Endometrial microvascular endothelial cells (primary cell): ENCODE data around the gene LAMTOR2. TPM values are rescaled to one million over a fixed set of nuclear protein-coding genes. Genes with fewer than 3 reads are reported as not detected.
"Not testable (repeated sequence)": the region's sequence is repeated elsewhere in the genome, so short reads cannot be mapped to it uniquely, and the experiment has no call there.

Source experiments
- in situ Hi-C: cut with HindIII; loops from 2 replicates; pipeline ENCODE4 v1.10.0; 2017; ENCODE audit warnings: low sequenced_read_pairs, low pct_unique_long_range_greater_than_20kb; ENCODE audit errors: inconsistent ontology term
- total RNA-seq: library from RNA; depleted of rRNA; stranded (reverse); fragments of >200 nt; gene quantifications from one replicate; pipeline ENCODE4 v1.2.3, GENCODE V29; 2015; ENCODE audit errors: inconsistent ontology term

Gene LAMTOR2
- total RNA-seq, 1 donor from 2014 or later: 67.5 TPM

DNA sequence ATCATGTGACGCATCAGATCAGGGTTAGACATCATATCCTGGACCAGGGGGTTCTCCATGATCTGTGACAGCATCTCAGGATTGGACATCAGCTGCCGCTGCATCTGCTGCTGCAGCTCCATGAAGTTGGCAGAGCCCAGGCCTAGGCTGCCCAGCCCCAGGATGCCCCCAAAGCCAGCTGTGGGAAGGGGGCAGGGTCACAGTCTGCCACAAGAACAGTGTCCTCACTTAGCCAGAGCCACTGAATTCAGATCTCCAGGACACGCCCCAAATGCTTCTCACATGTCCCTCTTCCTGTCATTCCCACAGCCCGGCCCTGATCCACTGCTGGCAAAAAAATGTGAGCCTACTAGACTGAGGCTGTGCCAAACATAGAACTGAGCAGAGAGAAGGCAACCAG lies 4.2 kb upstream of the LAMTOR2 start:
- in situ Hi-C loops: no loop called here

DNA sequence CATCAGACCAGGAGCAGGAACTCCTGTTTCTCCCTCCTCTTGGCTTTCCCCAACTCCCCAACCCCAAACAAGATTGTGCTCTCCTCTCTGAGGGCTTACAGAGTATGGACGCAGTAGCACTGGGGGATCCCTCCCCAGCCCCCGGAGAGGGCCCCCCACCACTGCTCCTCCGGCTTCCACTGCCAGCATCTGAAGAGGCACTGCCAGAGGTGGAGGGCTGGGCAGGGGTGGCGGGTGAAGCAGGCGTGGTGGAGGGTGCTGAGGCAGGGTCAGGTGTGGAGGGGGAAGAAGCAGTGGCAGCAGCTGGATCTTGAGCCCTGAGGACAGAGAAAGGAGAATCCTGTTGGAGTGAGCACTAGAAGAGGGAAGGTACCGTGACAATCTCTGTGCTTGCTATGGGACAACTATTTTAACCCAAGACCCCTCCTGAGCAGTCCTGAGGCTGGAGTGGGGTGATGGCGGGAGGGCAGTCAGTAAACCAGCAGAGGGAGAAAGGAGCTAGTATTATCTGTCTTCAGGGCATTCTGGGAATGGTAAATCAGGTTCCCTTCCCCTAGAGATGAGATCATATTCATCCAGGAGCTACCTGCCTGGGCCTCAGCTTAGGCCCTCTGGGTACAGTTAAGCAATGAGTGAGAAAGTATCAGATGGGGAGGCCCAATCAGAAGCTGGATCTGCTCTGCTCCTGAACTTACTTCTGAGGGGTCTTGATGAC lies 3.4 kb upstream of the LAMTOR2 start:
- in situ Hi-C loops: no loop called here

DNA sequence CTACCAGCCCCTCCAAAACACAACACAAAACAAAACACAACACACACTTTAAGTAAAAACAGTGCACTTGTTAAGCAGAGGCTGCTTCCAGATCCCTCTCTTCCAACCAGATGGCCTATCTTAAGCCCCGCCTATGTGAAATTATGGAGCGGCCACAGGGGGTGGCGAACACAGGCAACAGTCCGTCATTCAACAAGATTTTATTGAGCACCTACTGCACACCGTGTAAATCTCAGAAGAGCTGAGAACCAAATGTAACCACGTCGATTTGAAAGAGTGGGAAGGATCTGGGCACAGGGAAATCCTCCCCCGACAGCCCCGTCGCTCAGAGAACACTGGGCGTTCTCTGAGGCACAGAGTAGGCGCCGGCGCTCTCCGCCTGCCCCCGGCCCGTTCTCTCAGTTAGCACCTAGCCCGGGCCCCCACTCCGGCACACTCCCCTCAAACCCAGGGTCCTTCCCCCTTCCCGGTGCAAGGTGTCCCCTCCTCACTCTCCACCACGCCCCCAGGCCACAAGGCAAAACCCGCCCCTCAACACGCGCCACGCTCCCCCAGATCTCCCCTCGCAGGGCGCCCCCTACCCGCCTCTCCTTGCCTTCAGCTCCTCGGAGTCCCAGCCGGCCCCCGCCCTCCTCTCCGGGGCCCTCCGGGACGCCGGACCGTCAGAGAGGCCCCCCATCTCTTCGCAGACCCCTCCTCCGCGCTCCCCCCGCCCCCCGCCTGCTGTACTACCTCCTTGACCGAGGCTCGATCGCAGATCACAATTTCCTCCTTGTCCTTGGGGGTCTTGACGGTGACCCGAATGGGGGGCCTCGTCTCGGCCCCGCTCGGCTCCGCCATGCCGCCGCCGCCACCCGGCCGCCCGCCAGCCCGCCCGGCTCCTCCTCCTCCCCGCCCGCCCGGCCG lies 1.5 kb upstream of the LAMTOR2 start:
- in situ Hi-C loops: no loop called here

DNA sequence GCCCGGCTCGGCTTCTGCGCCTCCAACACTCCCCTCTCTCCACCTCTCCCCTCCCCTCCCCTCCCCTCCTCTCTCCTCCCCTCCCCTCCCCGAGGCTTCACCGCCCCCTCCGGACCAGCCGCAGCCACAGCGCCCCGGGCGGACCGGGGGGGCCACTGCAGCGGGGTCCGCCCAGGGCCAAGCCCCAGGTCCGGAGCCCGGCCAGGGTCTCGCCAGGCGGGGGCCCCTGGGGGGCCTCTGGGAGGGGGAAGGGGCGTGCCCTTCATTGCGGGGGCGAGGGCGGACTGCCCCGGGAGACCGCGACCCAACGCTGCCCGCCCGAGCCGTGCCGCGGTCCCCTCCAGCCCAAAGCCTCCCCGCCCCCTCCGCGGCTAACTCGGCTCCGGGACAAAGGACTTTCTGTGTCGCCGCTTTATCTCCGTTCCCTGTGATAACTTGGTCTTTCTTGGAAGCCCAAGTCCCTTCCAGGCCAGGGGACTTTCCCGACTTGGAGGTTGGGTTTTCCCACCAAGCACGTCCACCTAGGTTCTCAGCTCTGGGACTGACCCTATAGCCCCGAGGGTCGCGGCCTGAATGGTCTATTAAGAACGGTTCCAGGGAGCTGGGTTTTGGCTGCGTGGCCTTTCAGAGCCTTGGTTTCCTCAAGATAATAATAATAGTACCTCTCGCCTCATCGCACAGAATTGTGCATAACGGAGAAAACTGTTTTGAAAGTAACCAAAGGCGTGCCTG lies 648 bp upstream of the LAMTOR2 start, which contains the start of gene UBQLN4:
UBQLN4 (minus strand) TSS at position 31 of the 732 bp plus-strand sequence. CDS start 97 bp downstream, outside the sequence.
- in situ Hi-C loops: no loop called here

DNA sequence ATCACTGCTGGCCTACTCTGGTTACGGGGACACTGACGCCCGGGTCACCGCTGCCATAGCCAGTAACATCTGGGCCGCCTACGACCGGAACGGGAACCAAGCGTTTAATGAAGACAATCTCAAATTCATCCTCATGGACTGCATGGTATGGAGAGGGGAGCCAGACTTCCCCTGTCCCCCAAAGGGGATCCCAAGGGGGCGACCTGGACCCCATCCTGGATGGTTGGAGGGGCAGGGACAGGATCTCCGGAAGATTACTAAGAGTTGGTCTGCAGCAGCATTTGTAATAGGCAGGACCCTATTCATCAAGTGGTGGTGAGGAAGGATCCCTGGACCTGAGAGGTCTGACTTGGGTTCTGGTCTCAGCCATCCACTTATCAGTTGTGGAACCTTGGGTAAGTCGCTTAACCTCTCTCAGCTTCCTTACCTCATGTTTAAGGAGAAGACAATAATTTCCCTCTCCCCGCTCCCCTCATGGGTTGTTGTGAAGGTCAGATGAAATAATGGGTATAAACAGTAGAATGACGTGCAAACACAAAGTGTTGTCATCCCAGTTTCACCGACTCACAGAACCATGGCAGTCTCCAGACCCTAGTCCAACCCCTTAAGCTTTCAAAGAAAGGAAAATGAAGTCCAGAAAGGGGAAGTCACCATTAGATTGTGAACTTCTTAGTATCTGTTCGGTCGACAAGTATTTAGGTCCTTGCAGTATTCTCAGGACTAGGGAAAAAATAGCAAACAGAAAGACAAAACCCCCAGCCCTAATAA lies 883 bp downstream of the LAMTOR2 start:
- in situ Hi-C loops: no loop called here

DNA sequence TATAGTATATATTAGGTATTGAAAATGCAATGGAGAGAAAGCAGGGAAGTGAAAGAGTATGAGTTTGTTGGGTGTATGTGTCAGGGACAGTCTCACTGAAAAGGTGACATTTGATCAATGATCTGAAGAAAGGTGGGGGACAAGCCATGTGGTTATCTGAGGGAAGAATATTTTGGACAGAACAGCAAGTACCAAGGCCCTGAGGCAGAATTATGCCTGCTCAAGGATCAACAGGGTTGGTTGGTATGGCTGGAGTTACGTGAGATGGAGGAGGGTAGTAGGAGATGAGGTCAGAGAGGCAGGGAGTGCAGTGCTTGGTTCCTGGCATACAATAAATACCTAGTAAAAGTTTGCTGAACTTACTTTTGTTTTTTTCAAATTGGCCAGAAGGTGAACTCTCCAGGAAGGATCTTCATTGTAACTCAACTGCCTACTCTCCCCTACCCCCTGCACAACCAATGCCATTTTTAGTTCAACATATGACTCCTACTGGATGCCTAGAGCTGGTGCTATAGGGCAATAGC lies 1.8 kb downstream of the LAMTOR2 start:
- in situ Hi-C loops: no loop called here

DNA sequence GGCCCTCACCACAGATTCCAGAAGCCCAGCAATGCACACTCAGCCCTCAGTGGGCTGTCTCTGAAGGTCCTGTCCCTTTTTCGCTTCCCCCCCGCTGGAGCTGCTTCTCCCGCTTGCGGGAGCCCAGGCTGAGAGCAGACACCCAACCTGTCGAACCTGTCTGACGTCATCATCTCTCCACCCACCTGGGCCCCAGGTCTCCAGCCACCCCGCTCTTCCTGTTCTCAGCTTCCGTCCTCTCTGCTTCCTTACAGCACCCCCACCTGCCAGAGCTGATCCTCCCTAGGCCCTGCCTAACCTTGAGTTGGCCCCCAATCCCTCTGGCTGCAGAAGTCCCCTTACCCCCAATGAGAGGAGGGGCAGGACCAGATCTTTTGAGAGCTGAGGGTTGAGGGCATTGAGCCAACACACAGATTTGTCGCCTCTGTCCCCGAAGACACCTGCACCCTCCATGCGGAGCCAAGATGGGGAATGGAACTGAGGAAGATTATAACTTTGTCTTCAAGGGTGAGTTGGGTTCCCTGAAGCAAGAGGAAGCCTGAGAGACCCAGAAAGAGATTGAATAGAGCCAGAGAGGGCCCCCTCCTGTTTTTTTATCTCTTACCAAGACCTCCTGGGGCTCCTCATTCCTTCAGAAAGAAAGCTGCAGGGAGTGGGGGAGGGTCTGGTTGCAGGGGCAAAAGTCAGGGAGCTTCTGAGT lies 6.5 kb downstream of the LAMTOR2 start, which contains the start of gene RAB25:
RAB25 (plus strand) TSS at position 224 of the 700 bp plus-strand sequence; CDS start at position 465, 241 bp downstream.
- in situ Hi-C loops: no loop called here

DNA sequence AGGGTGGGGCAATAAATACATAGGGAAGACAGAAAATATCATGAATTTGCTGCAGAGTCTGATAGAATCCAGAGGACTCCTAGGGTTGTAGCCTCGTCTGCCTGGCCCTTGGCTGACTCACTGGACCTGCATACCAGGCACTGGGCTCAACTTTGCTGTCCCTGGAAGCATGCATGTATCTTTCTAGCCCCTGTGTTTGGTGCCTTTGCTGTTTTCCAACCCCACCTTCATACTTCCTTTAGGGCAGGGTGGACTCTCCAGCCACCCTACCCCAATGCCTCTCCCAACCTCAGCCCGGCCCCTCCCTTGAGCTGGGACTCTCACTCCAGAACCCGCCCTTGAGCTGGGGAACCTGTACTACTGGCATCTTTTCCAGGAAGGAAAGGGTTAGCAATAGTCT lies 7.6 kb downstream of the LAMTOR2 start:
- in situ Hi-C loops: no loop called here

DNA sequence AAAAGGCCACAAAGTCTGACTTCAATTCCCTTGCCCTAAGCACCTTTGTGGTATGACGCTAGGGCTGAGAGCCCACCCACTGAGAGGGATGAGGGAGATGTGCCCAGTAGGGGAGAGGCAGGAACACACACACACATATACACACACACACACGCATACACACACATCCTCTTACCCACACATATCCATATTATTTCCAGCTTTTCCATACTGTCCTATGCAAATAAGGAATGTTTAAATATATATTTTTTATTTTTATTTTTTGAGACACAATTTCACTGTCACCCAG lies 9.4 kb downstream of the LAMTOR2 start:
- in situ Hi-C loops: no loop called here

DNA sequence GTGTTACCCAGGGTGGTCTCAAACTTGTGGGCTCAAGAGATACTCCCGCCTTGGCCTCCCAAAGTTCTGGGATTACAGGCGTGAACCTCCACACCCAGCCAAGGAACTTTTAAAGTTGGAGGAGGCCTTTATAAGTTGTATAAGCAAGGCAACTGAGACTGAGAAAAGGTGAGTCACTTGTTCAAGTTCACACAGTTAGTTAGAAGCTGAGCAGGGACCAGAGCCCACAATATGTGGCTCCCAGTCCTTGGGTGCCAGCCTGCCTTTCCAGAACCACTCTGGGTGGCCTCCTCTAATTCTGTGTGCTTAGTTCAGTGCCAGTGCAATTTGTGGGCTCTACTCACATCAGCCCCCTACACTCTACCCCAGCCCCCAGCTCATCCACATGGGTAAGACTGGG lies 10.0 kb downstream of the LAMTOR2 start:
- in situ Hi-C loops: no loop called here

DNA sequence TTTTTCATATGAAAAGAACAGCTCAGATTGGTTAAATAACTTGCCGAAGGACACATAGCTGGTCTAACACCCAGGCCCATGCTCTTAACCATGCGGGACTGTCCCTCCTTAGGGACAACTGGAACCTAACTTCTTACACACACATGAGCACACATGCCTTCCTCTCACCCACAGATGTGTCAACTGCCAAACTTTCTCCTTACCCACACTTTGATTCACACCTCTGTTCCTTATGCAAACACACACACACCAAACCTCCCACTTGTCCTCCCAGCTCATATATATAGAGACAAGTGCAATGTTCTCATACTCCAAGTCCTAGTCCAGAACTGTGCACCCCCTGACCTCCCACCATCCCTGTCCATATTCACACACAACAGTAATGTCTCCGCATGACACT lies 10.6 kb downstream of the LAMTOR2 start:
- in situ Hi-C loops: no loop called here

DNA sequence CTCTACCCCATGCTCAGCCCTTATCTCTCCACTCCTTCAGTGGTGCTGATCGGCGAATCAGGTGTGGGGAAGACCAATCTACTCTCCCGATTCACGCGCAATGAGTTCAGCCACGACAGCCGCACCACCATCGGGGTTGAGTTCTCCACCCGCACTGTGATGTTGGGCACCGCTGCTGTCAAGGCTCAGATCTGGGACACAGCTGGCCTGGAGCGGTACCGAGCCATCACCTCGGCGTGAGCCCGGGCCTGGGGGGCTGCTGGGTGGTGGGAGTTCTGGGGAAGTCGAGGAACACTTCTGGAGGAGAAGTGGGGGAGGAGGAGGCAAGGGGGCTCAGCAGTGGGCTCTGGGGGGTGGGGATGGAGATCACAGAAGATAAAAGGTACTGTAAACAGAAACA lies 11.3 kb downstream of the LAMTOR2 start:
- in situ Hi-C loops: no loop called here

DNA sequence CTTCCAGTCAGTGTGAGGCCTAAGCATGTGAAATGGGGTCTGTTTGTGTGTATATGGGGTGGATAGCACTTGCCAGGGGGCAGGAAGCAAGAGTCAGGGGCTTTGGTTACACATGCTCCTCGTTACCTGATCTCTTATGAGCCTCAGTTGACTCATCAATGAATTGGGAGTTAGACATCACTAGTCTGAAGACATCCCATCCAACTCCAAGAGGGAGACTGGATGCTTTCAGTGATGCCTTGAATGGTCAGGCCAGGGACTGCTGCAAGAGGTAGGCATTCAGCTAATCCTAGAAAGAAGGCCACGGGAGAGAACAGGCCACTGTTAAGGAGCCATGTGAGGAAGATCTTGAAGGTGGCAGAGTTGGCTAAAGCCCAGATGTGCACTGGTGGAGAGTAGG lies 12.7 kb downstream of the LAMTOR2 start:
- in situ Hi-C loops: no loop called here

DNA sequence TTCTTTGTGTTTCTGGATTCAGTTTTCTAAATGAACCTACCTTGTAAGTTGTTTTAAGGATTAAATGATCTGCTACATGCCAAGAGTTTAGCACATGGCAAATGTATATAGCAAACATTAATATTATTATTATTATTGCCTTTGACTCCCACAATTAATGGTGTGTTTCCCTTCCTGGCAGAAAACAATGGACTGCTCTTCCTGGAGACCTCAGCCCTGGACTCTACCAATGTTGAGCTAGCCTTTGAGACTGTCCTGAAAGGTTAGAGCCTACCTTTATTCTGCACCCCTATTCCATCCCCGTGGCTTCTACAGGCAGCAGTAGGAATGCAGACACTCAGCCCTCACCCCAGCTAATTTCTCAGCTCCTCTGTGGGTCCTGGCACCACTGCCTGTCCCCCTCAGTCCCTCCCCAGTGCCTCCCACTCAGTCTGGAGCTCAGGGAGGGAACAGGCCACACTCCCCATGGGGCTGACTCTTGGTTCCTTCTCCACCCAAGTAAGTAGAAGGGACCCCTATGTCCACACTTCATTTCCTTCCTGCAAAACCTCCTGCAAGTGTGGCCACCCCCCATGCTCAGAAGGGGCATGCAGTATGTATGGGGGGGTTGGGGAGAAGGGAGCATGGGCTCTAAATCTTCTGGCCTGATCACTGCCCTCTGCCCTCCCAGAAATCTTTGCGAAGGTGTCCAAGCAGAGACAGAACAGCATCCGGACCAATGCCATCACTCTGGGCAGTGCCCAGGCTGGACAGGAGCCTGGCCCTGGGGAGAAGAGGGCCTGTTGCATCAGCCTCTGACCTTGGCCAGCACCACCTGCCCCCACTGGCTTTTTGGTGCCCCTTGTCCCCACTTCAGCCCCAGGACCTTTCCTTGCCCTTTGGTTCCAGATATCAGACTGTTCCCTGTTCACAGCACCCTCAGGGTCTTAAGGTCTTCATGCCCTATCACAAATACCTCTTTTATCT lies 15.2 kb downstream of the LAMTOR2 start:
- in situ Hi-C loops: no loop called here

DNA sequence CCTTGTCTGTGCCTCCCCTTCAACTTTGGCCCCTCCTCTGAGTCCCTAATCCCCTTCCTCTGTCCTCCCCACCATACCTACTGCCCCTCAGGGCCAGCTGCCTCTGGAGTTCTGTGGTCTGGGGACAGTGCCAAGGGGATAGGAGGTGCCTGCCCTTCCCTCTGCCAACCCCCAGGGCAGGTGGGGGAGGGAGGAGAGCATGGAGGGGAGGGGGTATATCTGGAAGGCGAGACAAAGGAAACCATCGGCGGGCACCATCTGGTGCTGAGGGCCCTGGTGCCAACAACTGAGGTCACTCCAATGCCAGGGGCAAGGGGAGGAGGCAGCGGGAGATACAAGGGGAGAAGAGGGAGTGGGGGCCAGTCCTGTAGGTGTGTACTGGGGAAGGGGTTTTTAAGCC lies 16.0 kb downstream of the LAMTOR2 start:
- in situ Hi-C loops: no loop called here

DNA sequence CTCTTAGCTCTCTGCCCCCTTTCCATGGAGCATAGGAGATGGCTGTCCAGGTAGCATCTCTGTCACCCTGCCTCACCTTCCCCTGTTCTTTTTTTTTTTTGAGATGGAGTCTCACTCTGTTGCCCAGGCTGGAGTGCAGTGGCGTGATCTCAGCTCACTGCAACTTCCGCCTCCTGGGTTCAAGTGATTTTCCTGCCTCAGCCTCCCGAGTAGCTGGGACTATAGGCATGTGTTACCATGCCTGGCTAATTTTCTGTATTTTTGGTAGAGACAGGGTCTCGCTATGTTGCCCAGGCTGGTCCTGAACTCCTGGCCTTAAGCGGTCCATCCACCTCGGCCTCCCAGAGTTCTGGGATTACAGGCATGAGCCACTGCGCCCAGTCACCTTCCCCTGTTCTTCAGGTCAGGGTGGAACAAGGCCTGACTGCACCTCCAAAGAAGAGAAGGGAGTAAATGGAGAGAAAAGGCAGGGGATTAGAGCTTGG lies 16.8 kb downstream of the LAMTOR2 start:
- in situ Hi-C loops: not testable (repeated sequence)

DNA sequence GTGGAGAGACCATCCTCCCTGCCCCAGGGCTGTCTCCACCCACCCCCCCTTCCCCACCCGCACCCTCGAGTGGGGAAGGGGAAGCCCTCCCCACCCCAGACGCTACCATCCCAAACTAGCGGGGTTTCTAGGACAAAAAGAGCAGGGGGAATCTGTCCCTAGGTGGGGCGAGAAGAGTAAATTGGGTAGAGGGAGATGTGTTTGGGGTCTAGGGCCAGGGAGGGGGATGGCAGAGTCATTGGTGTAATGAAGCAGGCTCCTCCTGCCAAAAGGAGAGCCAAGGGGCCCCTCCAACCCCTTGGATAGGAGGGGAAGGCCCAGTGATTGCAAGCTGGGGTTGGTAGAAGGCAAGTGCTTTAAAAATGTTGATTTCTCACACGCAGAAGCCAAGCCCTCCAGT lies 17.7 kb downstream of the LAMTOR2 start:
- in situ Hi-C loops: no loop called here
